GM23248 (cell line): ENCODE measurements around the gene KIF21A.

Source experiments
- EZH2 ChIP-seq: fragments of 200-600 bp; sonication (generic); IDR thresholded peaks from 2 replicates; pipeline ENCODE4 v1.6.1; 2018; ENCODE audit warnings: antibody characterized with exemption, mild to moderate bottlenecking; ENCODE audit not compliant: insufficient read depth, poor library complexity, severe bottlenecking
- EZH2phosphoT487 ChIP-seq: fragments of 200-600 bp; sonication (generic); IDR thresholded peaks from 2 replicates; pipeline ENCODE4 v1.6.1; 2018; ENCODE audit warnings: antibody characterized with exemption, moderate library complexity, mild to moderate bottlenecking, low read depth; ENCODE audit not compliant: insufficient read depth

- TF ChIP-seq EZH2 (no peak), EZH2phosphoT487 (no peak)
Measured at GRCh38 chr12:39368891-39369290, 74.0 kb downstream of the KIF21A start.
